HepG2 (cell line): ENCODE data around the gene VPS11. TPM values are rescaled to one million over a fixed set of nuclear protein-coding genes. Genes with fewer than 3 reads are reported as not detected.
A peak's percentile ranks its signal among the peaks of the same experiment; 100 is the strongest.

Experiments
- BORCS8-MEF2B ChIP-seq: sonication (generic); formaldehyde crosslinking; IDR thresholded peaks from 2 replicates; pipeline ENCODE4 v1.8.0; 2022; ENCODE audit warnings: mild to moderate bottlenecking, missing genetic modification reagents
- CHCHD3 ChIP-seq: sonication (generic); formaldehyde crosslinking; IDR thresholded peaks from 2 replicates; pipeline ENCODE4 v1.8.0; 2022; ENCODE audit warnings: mild to moderate bottlenecking, missing genetic modification reagents, moderate library complexity
- IKZF4 ChIP-seq: sonication (generic); formaldehyde crosslinking; IDR thresholded peaks from 2 replicates; pipeline ENCODE4 v1.5.1; 2020; ENCODE audit warnings: borderline replicate concordance, mild to moderate bottlenecking, low read depth, missing genetic modification reagents; ENCODE audit errors: not compliant biosample characterization
- POGZ ChIP-seq: sonication (generic); formaldehyde crosslinking; IDR thresholded peaks from 2 replicates; pipeline ENCODE4 v1.4.0; 2020; ENCODE audit warnings: mild to moderate bottlenecking, missing genetic modification reagents
- POLR2AphosphoS2 ChIP-seq: IDR thresholded peaks from 2 replicates; pipeline ENCODE4 v1.6.1; 2011; ENCODE audit warnings: low read depth, low read length, improper control_type of control experiment
- POLR2G ChIP-seq: fragments of 200-400 bp; formaldehyde crosslinking; IDR thresholded peaks from 2 replicates; pipeline ENCODE4 v1.6.1; 2018; ENCODE audit warnings: mild to moderate bottlenecking, low read depth, low read length, moderate library complexity
- SP5 ChIP-seq: IDR thresholded peaks from 2 replicates; pipeline ENCODE4 v1.6.1; 2016; ENCODE audit warnings: low read depth, borderline replicate concordance
- ZFP36L1 ChIP-seq: sonication (generic); formaldehyde crosslinking; IDR thresholded peaks from 2 replicates; pipeline ENCODE4 v1.8.0; 2022; ENCODE audit warnings: mild to moderate bottlenecking, missing genetic modification reagents, moderate library complexity
- ZNF510 ChIP-seq: sonication (generic); formaldehyde crosslinking; IDR thresholded peaks from 2 replicates; pipeline ENCODE4 v1.4.0; 2020; ENCODE audit warnings: low read depth, mild to moderate bottlenecking, missing genetic modification reagents
- ZNF777 ChIP-seq: sonication (generic); formaldehyde crosslinking; IDR thresholded peaks from 2 replicates; pipeline ENCODE4 v1.4.0; 2020; ENCODE audit warnings: missing genetic modification reagents
- polyA plus RNA-seq, 8 experiments: library from polyadenylated mRNA; depleted of rRNA in 3 of 8; stranded (reverse) in 7 of 8; unstranded in 1 of 8; fragments of >200 nt; fragmentation: Illumina TruSeq in 4 of 8; extraction: Trizol in 4 of 8; gene quantifications; 2 replicates each; pipeline versions ENCODE4 v1.2.1 to v1.2.3, GENCODE V29; 2011 to 2016; ENCODE audit warnings: low read depth in 4 of 8, missing spikeins in 1 of 8, mixed read lengths in 1 of 8; ENCODE audit not compliant: insufficient read depth in 1 of 8
- total RNA-seq, 5 experiments: library from RNA; depleted of rRNA; stranded (reverse); fragments of >200 nt; fragmentation: Illumina TruSeq; extraction: Trizol; gene quantifications; 2 replicates each; pipeline ENCODE4 v1.2.3, GENCODE V29; 2016; ENCODE audit warnings: low read depth in 1 of 5
- TF ChIP-seq, protein P1 (sequence below), 2 experiments: sonication (generic) in 1 of 2; formaldehyde crosslinking in 1 of 2; IDR thresholded peaks; 2 replicates each; pipeline versions ENCODE4 v1.4.0 to v1.6.1; 2018 to 2020; ENCODE audit warnings: missing genetic modification reagents in 2 of 2, borderline replicate concordance in 1 of 2, low read depth in 1 of 2, mild to moderate bottlenecking in 1 of 2, missing biosample characterization in 1 of 2
- TF ChIP-seq, protein P2 (sequence below): sonication (generic); formaldehyde crosslinking; IDR thresholded peaks from 2 replicates; pipeline ENCODE4 v1.4.0; 2020; ENCODE audit warnings: missing genetic modification reagents
- TF ChIP-seq, protein P3 (sequence below): sonication (generic); formaldehyde crosslinking; IDR thresholded peaks from 2 replicates; pipeline ENCODE4 v1.8.0; 2022; ENCODE audit warnings: low read depth, missing genetic modification reagents
- TF ChIP-seq, protein P4 (sequence below): sonication (generic); formaldehyde crosslinking; IDR thresholded peaks from 2 replicates; pipeline ENCODE4 v1.5.0; 2020; ENCODE audit warnings: mild to moderate bottlenecking, missing genetic modification reagents
- TF ChIP-seq, protein P5 (sequence below): sonication (generic); formaldehyde crosslinking; IDR thresholded peaks from 2 replicates; pipeline ENCODE4 v1.4.0; 2020; ENCODE audit warnings: mild to moderate bottlenecking, missing genetic modification reagents
- TF ChIP-seq, protein P6 (sequence below): sonication (generic); formaldehyde crosslinking; IDR thresholded peaks from 2 replicates; pipeline ENCODE4 v1.4.0; 2020; ENCODE audit warnings: missing genetic modification reagents, mild to moderate bottlenecking, borderline replicate concordance

The VPS11 gene
- total and polyA plus RNA-seq, 2 of the 13 experiments (the other 11 are each of a cell fraction or from before 2014, with no cell fraction given) = 13.7 to 21.6 TPM

DNA sequence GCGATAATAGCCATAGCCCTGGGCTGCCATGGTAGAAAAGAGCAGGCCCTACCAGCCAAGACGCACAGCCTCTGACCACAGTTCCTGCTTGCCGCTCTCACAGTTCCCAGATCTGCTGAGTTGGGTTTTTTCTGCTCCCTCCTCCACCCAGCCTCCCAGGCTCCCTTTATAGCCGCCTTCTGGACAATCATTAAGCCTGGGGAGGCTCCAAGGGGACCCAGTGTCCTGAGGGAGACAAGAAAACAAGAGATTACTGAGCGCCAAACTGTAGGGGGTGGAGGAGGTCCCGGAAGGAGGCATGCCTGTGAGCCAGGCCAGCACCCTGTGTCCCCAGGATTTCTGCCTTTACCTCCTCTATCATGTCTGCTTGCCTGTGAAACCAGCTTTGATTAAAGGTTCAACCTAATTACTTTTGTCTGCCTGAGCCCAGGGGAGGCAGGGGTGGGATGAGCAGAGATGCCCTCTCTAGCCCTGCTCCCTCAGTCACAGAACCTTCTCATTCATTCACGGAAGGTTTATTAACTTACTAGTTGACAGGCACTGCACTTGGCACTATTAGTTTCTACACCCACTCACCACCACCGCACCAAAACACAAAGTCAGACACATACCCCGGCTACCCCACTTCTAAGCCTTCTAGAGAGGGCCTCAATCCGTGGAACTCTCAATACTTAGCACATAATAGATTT is 38.1 kb upstream of the VPS11 start (continued):
- TF ChIP-seq, protein P1, sequence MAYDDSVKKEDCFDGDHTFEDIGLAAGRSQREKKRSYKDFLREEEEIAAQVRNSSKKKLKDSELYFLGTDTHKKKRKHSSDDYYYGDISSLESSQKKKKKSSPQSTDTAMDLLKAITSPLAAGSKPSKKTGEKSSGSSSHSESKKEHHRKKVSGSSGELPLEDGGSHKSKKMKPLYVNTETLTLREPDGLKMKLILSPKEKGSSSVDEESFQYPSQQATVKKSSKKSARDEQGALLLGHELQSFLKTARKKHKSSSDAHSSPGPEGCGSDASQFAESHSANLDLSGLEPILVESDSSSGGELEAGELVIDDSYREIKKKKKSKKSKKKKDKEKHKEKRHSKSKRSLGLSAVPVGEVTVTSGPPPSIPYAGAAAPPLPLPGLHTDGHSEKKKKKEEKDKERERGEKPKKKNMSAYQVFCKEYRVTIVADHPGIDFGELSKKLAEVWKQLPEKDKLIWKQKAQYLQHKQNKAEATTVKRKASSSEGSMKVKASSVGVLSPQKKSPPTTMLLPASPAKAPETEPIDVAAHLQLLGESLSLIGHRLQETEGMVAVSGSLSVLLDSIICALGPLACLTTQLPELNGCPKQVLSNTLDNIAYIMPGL (CRISPR knock-in tag; IDR thresholded peaks at IDR 0.05; ENCODE audit: borderline replicate concordance in 1 of 2, low read depth in 1 of 2) = peak; percentile 31 to 40; a peak in 3 of 4 replicates
- TF ChIP-seq, protein P2, sequence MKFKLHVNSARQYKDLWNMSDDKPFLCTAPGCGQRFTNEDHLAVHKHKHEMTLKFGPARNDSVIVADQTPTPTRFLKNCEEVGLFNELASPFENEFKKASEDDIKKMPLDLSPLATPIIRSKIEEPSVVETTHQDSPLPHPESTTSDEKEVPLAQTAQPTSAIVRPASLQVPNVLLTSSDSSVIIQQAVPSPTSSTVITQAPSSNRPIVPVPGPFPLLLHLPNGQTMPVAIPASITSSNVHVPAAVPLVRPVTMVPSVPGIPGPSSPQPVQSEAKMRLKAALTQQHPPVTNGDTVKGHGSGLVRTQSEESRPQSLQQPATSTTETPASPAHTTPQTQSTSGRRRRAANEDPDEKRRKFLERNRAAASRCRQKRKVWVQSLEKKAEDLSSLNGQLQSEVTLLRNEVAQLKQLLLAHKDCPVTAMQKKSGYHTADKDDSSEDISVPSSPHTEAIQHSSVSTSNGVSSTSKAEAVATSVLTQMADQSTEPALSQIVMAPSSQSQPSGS (CRISPR knock-in tag) = no peak
- TF ChIP-seq ZNF777 (CRISPR knock-in tag) = no peak
- no peak for TF ChIP-seq POGZ (CRISPR knock-in tag)
- 0 out of 2 replicates have a peak, but pooled peaks have one; percentile 42 for TF ChIP-seq SP5 (CRISPR knock-in tag)
- TF ChIP-seq POLR2AphosphoS2 = no peak
- no peak for TF ChIP-seq ZNF510 (CRISPR knock-in tag)
- TF ChIP-seq, protein P3, sequence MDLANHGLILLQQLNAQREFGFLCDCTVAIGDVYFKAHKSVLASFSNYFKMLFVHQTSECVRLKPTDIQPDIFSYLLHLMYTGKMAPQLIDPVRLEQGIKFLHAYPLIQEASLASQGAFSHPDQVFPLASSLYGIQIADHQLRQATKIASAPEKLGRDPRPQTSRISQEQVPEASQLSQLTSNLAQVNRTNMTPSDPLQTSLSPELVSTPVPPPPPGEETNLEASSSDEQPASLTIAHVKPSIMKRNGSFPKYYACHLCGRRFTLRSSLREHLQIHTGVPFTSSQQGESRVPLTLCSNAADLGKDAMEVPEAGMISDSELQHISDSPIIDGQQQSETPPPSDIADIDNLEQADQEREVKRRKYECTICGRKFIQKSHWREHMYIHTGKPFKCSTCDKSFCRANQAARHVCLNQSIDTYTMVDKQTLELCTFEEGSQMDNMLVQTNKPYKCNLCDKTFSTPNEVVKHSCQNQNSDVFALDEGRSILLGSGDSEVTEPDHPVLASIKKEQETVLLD (CRISPR knock-in tag) = no peak
- TF ChIP-seq, protein P4, sequence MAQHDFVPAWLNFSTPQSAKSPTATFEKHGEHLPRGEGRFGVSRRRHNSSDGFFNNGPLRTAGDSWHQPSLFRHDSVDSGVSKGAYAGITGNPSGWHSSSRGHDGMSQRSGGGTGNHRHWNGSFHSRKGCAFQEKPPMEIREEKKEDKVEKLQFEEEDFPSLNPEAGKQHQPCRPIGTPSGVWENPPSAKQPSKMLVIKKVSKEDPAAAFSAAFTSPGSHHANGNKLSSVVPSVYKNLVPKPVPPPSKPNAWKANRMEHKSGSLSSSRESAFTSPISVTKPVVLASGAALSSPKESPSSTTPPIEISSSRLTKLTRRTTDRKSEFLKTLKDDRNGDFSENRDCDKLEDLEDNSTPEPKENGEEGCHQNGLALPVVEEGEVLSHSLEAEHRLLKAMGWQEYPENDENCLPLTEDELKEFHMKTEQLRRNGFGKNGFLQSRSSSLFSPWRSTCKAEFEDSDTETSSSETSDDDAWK (CRISPR knock-in tag) = no peak
- TF ChIP-seq, protein P5, sequence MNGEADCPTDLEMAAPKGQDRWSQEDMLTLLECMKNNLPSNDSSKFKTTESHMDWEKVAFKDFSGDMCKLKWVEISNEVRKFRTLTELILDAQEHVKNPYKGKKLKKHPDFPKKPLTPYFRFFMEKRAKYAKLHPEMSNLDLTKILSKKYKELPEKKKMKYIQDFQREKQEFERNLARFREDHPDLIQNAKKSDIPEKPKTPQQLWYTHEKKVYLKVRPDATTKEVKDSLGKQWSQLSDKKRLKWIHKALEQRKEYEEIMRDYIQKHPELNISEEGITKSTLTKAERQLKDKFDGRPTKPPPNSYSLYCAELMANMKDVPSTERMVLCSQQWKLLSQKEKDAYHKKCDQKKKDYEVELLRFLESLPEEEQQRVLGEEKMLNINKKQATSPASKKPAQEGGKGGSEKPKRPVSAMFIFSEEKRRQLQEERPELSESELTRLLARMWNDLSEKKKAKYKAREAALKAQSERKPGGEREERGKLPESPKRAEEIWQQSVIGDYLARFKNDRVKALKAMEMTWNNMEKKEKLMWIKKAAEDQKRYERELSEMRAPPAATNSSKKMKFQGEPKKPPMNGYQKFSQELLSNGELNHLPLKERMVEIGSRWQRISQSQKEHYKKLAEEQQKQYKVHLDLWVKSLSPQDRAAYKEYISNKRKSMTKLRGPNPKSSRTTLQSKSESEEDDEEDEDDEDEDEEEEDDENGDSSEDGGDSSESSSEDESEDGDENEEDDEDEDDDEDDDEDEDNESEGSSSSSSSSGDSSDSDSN (CRISPR knock-in tag) = peak; percentile 48; the same call in 1 of the 2 replicates
- TF ChIP-seq, protein P6, sequence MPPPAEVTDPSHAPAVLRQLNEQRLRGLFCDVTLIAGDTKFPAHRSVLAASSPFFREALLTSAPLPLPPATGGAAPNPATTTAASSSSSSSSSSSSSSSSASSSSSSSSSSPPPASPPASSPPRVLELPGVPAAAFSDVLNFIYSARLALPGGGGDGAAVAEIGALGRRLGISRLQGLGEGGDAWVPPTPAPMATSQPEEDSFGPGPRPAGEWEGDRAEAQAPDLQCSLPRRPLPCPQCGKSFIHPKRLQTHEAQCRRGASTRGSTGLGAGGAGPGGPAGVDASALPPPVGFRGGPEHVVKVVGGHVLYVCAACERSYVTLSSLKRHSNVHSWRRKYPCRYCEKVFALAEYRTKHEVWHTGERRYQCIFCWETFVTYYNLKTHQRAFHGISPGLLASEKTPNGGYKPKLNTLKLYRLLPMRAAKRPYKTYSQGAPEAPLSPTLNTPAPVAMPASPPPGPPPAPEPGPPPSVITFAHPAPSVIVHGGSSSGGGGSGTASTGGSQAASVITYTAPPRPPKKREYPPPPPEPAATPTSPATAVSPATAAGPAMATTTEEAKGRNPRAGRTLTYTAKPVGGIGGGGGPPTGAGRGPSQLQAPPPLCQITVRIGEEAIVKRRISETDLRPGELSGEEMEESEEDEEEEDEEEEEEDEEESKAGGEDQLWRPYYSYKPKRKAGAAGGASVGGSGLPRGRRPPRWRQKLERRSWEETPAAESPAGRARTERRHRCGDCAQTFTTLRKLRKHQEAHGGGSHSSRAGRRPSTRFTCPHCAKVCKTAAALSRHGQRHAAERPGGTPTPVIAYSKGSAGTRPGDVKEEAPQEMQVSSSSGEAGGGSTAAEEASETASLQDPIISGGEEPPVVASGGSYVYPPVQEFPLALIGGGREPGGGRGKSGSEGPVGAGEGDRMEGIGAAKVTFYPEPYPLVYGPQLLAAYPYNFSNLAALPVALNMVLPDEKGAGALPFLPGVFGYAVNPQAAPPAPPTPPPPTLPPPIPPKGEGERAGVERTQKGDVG (CRISPR knock-in tag) = no peak
- TF ChIP-seq POLR2G = peak; percentile 82
- no peak for TF ChIP-seq ZFP36L1 (CRISPR knock-in tag)
- no peak for TF ChIP-seq CHCHD3 (CRISPR knock-in tag)
- no peak for TF ChIP-seq IKZF4
- TF ChIP-seq BORCS8-MEF2B (CRISPR knock-in tag) = no peak
